Suppressor macrophage (primary cell): ENCODE results near the gene DICER1.

Experiments used
- DNase-seq, 4 experiments: peaks; one replicate each; pipeline ENCODE4 v3.0.0-alpha.2; 2020 to 2022

Gene DICER1

GRCh38 chr14:95085321-95085720 is 72.0 kb downstream of the DICER1 start:
- no peak for DNase-seq

- DNase-seq: no peak
Measured at GRCh38 chr14:95078867-95079266, 78.5 kb downstream of the DICER1 start.

GRCh38 chr14:95077345-95077744 is 80.0 kb downstream of the DICER1 start:
- DNase-seq: no peak

- DNase-seq: no peak
Measured at GRCh38 chr14:95075789-95076188, 81.5 kb downstream of the DICER1 start.

GRCh38 chr14:95073947-95074346 is 83.4 kb downstream of the DICER1 start:
- DNase-seq: no peak

GRCh38 chr14:95072310-95072905 is 84.9 kb downstream of the DICER1 start:
- DNase-seq: no peak

- no peak for DNase-seq
Measured at GRCh38 chr14:95071649-95072280, 85.6 kb downstream of the DICER1 start.

- no peak for DNase-seq
Measured at GRCh38 chr14:95070748-95071435, 86.4 kb downstream of the DICER1 start.

- DNase-seq: no peak
Measured at GRCh38 chr14:95069547-95069946, 87.8 kb downstream of the DICER1 start.

GRCh38 chr14:95069018-95069417 is 88.3 kb downstream of the DICER1 start:
- DNase-seq: no peak

- DNase-seq: no peak
Measured at GRCh38 chr14:95068521-95068920, 88.8 kb downstream of the DICER1 start.

GRCh38 chr14:95068080-95068479 is 89.2 kb downstream of the DICER1 start:
- no peak for DNase-seq

GRCh38 chr14:95067526-95067925 is 89.8 kb downstream of the DICER1 start:
- DNase-seq: no peak

- no peak for DNase-seq
Measured at GRCh38 chr14:95066427-95066986, 90.8 kb downstream of the DICER1 start.

GRCh38 chr14:95065411-95065810 is 91.9 kb downstream of the DICER1 start:
- no peak for DNase-seq

- no peak for DNase-seq
Measured at GRCh38 chr14:95064734-95065133, 92.6 kb downstream of the DICER1 start.

- DNase-seq: no peak
Measured at GRCh38 chr14:95064256-95064655, 93.1 kb downstream of the DICER1 start.

- no peak for DNase-seq
Measured at GRCh38 chr14:95063391-95063790, 93.9 kb downstream of the DICER1 start.

GRCh38 chr14:95062946-95063345 is 94.4 kb downstream of the DICER1 start:
- no peak for DNase-seq

- no peak for DNase-seq
Measured at GRCh38 chr14:95062220-95062619, 95.1 kb downstream of the DICER1 start.

GRCh38 chr14:95061317-95062093 is 95.8 kb downstream of the DICER1 start:
- DNase-seq: no peak

GRCh38 chr14:95059126-95059525 is 98.2 kb downstream of the DICER1 start:
- no peak for DNase-seq

- DNase-seq: no peak
Measured at GRCh38 chr14:95058491-95058890, 98.8 kb downstream of the DICER1 start.
